CD8-positive, alpha-beta memory T cell (primary cell): ENCODE results near the gene ADAT3. TPM values are rescaled to one million over a fixed set of nuclear protein-coding genes. Genes with fewer than 3 reads are reported as not detected.

ENCODE experiments used
- CTCF ChIA-PET: fragments of 350-600 bp; sonication (Branson Sonifier 250); formaldehyde crosslinking; loops from one replicate; lab custom pipeline; 2021; ENCODE audit warnings: antibody characterized with exemption; lab: Charles Lee
- POLR2A ChIA-PET: fragments of 350-600 bp; sonication (Branson Sonifier 250); formaldehyde crosslinking; loops from one replicate; lab custom pipeline; 2021; ENCODE audit warnings: antibody characterized with exemption; lab: Charles Lee
- DNase-seq, 5 donors: peaks; one replicate each; pipeline versions ENCODE4 v3.0.0 to v3.0.0-alpha.2; 2020 to 2022; ENCODE audit warnings: mixed read lengths in 1 of 5
- H3K27ac ChIP-seq: one replicate; pipeline ENCODE4 v1.7.0; 2013; ENCODE audit warnings: low read depth, mild to moderate bottlenecking, low read length, moderate library complexity
- H3K27me3 ChIP-seq: 2 replicates; pipeline ENCODE4 v1.7.0; 2013; ENCODE audit warnings: low read length, mild to moderate bottlenecking; ENCODE audit not compliant: insufficient read depth, poor library complexity, severe bottlenecking
- H3K36me3 ChIP-seq: 2 replicates; pipeline ENCODE4 v1.7.0; 2013; ENCODE audit warnings: mild to moderate bottlenecking, low read length, moderate library complexity; ENCODE audit not compliant: insufficient read depth
- H3K4me1 ChIP-seq: 2 replicates; pipeline ENCODE4 v1.7.0; 2013; ENCODE audit warnings: mild to moderate bottlenecking, low read length, moderate library complexity; ENCODE audit not compliant: insufficient read depth
- H3K4me3 ChIP-seq: 2 replicates; pipeline ENCODE4 v1.7.0; 2013; ENCODE audit warnings: mild to moderate bottlenecking, low read length
- H3K9me3 ChIP-seq: 2 replicates; pipeline ENCODE4 v1.7.0; 2013; ENCODE audit warnings: mild to moderate bottlenecking, low read length
- H3K27ac Mint-ChIP-seq, 8 donors: one replicate each; pipeline ENCODE4 v1.8.0; 2020 to 2021; ENCODE audit warnings: mixed read lengths in 8 of 8, mild to moderate bottlenecking in 6 of 8, inconsistent platforms in 3 of 8, moderate library complexity in 3 of 8
- H3K27me3 Mint-ChIP-seq, 2 donors: one replicate each; pipeline ENCODE4 v1.8.0; 2020 to 2021; ENCODE audit warnings: mixed read lengths in 2 of 2, mild to moderate bottlenecking in 1 of 2, moderate library complexity in 1 of 2
- H3K36me3 Mint-ChIP-seq, 3 donors: one replicate each; pipeline ENCODE4 v1.8.0; 2020 to 2021; ENCODE audit warnings: mixed read lengths in 3 of 3, inconsistent platforms in 1 of 3, mild to moderate bottlenecking in 1 of 3
- H3K4me1 Mint-ChIP-seq, 3 donors: one replicate each; pipeline ENCODE4 v1.8.0; 2020 to 2021; ENCODE audit warnings: mixed read lengths in 3 of 3, inconsistent platforms in 1 of 3, mild to moderate bottlenecking in 1 of 3
- H3K4me3 Mint-ChIP-seq, 7 donors: one replicate each; pipeline ENCODE4 v1.8.0; 2020 to 2021; ENCODE audit warnings: mixed read lengths in 7 of 7, mild to moderate bottlenecking in 6 of 7, moderate library complexity in 4 of 7, inconsistent platforms in 2 of 7
- H3K9me3 Mint-ChIP-seq, 5 donors: one replicate each; pipeline ENCODE4 v1.8.0; 2020 to 2022; ENCODE audit warnings: mixed read lengths in 5 of 5, mild to moderate bottlenecking in 3 of 5, moderate library complexity in 2 of 5, inconsistent platforms in 1 of 5
- polyA plus RNA-seq: library from polyadenylated mRNA; unstranded; fragments of 300-500 nt; fragmentation: Illumina TruSeq; gene quantifications from one replicate; pipeline ENCODE4 v1.2.3, GENCODE V29; 2021
- total RNA-seq, 2 experiments: library from RNA; stranded (reverse); gene quantifications; one replicate each; pipeline ENCODE4 v1.2.3, GENCODE V29; 2021

Gene ADAT3
- total and polyA plus RNA-seq, 3 experiments from 2014 or later = 4.6 to 6.6 (median 6.3) TPM

- H3K36me3 ChIP-seq = no peaks in the 10 kb centered on the region
- no peak overlapping the region for H3K4me3 ChIP-seq
- ChIA-PET POLR2A (no interaction called here), CTCF (interaction anchor here (2.0 kb wide), 1 partner anchor 12 kb away, joined by 6 read pairs; no protein-coding TSS in a partner anchor)
- DNase-seq = no peak
- H3K4me1 ChIP-seq = no peaks in the 10 kb centered on the region
- H3K4me1 Mint-ChIP-seq = peaks cover 0 to 59% (median 13%) of the 10 kb centered on the region in 3 donors
- H3K27ac Mint-ChIP-seq = no peak overlapping the region
- peaks cover 0 to 35% (median 0%) of the 10 kb centered on the region in 3 donors for H3K36me3 Mint-ChIP-seq
- no peaks in the 10 kb centered on the region for H3K27me3 ChIP-seq
- peaks cover 0 to 2% (median 0%) of the 10 kb centered on the region in 5 donors for H3K9me3 Mint-ChIP-seq
- H3K4me3 Mint-ChIP-seq = no peak overlapping the region
- H3K27ac ChIP-seq = no peak overlapping the region
- H3K9me3 ChIP-seq = no peaks in the 10 kb centered on the region
- peaks cover 0 to 2% of the 10 kb centered on the region in 2 donors for H3K27me3 Mint-ChIP-seq
Observed at GRCh38 chr19:1957562-1958248, 52.5 kb downstream of the ADAT3 start.

DNA sequence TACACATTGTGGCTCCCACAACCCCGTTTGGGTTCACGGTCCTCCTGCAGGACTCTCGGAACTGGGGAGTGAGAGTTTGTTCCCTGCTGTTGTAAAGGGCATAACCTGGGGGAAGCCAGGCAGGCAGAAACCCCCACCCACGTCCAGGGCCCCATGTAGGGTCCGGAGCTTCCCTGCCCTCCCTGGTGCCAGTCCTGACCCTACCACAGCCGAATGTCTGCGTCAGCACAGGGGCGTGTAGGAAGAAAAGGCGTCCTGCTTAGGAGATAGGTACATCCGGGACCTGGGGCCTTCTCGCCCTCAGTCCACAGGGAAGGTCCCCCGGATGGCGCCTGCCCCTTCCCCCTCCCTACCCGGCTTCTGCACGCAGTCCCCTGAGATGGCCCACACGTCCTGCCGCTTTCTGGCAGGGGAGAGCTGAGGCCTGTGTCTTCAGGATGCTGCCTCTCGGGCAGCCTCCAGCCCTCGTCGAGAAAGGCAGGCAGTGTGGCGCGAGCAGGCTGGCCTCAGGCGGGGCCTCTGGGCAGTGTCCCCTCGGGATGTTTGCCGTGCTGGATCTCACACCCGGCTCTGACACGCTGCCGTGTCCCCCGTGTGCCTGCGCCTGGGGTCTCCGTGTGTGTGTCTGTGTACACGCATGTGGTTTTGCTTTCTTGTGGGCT, 54.9 kb downstream of the ADAT3 start:
- H3K27me3 Mint-ChIP-seq = peaks cover 0 to 2% of the 10 kb centered on the region in 2 donors
- Histone ChIP-seq H3K9me3 (no peaks in the 10 kb centered on the region), H3K27me3 (no peaks in the 10 kb centered on the region), H3K36me3 (no peaks in the 10 kb centered on the region), H3K27ac (no peak overlapping the region), H3K4me1 (no peaks in the 10 kb centered on the region), H3K4me3 (no peak overlapping the region)
- ChIA-PET CTCF (interaction anchor here (1.1 kb wide), 1 partner anchor 22 kb away, joined by 3 read pairs; no protein-coding TSS in a partner anchor), POLR2A (no interaction called here)
- H3K4me3 Mint-ChIP-seq = no peak overlapping the region
- peak overlapping the region in 4 of 8 donors; percentile 42 to 85 (median 62) for H3K27ac Mint-ChIP-seq
- H3K9me3 Mint-ChIP-seq = no peaks in the 10 kb centered on the region
- H3K36me3 Mint-ChIP-seq = peaks cover 0 to 30% (median 0%) of the 10 kb centered on the region in 3 donors
- no peak for DNase-seq
- H3K4me1 Mint-ChIP-seq = peaks cover 0 to 46% (median 12%) of the 10 kb centered on the region in 3 donors

DNA sequence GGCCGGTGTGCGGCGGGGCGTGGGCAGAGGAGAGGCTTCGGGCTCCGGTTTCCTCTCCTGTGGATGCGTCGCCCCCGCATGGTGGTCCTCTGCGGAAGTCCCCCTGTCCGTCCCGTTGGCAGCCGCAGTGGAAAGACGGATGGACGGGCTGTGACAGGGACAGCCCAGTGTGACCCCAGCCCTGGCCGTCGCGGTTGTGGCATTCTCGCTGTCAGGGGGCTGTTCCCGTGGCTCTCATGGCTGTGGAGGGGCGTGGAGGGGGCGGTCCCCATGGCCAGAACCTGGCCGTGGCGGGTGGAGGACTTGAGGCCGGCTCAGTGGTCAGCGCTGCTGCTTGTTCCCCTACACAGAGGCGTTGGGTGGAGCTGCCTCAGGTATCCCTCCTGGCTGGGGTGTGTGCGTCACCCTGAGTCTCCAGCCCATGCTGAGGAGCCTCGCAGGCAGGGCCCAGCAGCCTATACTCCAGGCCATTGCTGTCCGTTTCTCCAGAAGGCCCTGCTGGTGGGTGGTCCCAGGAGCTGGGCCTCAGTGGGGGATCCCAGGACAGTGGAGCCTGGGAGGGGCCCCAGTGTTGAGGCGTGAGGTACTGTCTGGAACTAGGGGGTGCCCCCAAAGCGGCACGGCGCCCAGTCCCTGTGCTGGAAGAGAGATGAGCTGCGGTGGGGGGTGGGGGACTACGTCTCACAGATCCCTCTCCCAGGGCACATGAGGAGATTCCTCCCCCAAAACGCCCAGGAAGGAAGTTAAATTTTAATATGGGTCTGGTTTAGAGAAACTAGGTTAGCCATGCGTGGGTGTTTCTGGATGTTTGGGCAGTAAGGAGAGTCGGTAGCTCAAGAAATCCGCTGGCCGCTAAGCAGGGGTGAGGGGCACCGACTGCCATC, 56.0 kb downstream of the ADAT3 start:
- Mint-ChIP-seq H3K4me3 (no peak overlapping the region), H3K9me3 (no peaks in the 10 kb centered on the region), H3K36me3 (peaks cover 0 to 28% (median 4%) of the 10 kb centered on the region in 3 donors), H3K27ac (peak overlapping the region in 5 of 8 donors; percentile 29 to 85 (median 58)), H3K27me3 (peaks cover 0 to 2% of the 10 kb centered on the region in 2 donors), H3K4me1 (peaks cover 9 to 48% (median 14%) of the 10 kb centered on the region in 3 donors)
- ChIA-PET POLR2A (no interaction called here), CTCF (interaction anchor here (1.4 kb wide), 1 partner anchor 16 kb away, joined by 3 read pairs; no protein-coding TSS in a partner anchor)
- DNase-seq = no peak
- Histone ChIP-seq H3K27ac (no peak overlapping the region), H3K27me3 (no peaks in the 10 kb centered on the region), H3K9me3 (no peaks in the 10 kb centered on the region), H3K36me3 (no peaks in the 10 kb centered on the region), H3K4me3 (no peak overlapping the region), H3K4me1 (peaks cover 8% of the 10 kb centered on the region)

GRCh38 chr19:1962674-1963073, 57.5 kb downstream of the ADAT3 start:
- H3K27ac ChIP-seq = no peak overlapping the region
- H3K9me3 ChIP-seq = no peaks in the 10 kb centered on the region
- no peak overlapping the region for H3K4me3 ChIP-seq
- no peaks in the 10 kb centered on the region for H3K9me3 Mint-ChIP-seq
- peaks cover 0 to 26% (median 4%) of the 10 kb centered on the region in 3 donors for H3K36me3 Mint-ChIP-seq
- no peaks in the 10 kb centered on the region for H3K36me3 ChIP-seq
- H3K4me1 ChIP-seq = peaks cover 19% of the 10 kb centered on the region
- POLR2A ChIA-PET = interaction anchor here (0.6 kb wide), 2 partner anchors 20 to 89 kb away, joined by 3 to 4 read pairs; no protein-coding TSS in a partner anchor
- H3K4me3 Mint-ChIP-seq = no peak overlapping the region
- H3K4me1 Mint-ChIP-seq = peaks cover 17 to 44% (median 22%) of the 10 kb centered on the region in 3 donors
- CTCF ChIA-PET = interaction anchor here (1.0 to 1.4 kb wide), 2 partner anchors 14 to 17 kb away, joined by 3 read pairs; no protein-coding TSS in a partner anchor
- peaks cover 0 to 2% of the 10 kb centered on the region in 2 donors for H3K27me3 Mint-ChIP-seq
- DNase-seq = no peak
- no peaks in the 10 kb centered on the region for H3K27me3 ChIP-seq
- H3K27ac Mint-ChIP-seq = peak overlapping the region in 2 of 8 donors; percentile 58 to 67

Other genes with a start within 250 kb of the ADAT3 start
- not detected for gene ONECUT3, start 151.9 kb upstream of the ADAT3 start, total RNA-seq
- not detected for gene ONECUT3, start 151.9 kb upstream of the ADAT3 start, polyA plus RNA-seq
- gene ATP8B3, start 93.1 kb upstream of the ADAT3 start, total RNA-seq = 1 to 10 TPM in 1 of 2 experiments, under 1 TPM in 1; 0.97 to 1.6 TPM
- 2.4 TPM for gene ATP8B3, start 93.1 kb upstream of the ADAT3 start, polyA plus RNA-seq
- gene REXO1, start 56.9 kb upstream of the ADAT3 start, total RNA-seq = 10 to 100 TPM; 61.0 to 63.7 TPM
- gene REXO1, start 56.9 kb upstream of the ADAT3 start, polyA plus RNA-seq = 8.7 TPM
- 10 to 100 TPM; 42.8 to 43.1 TPM for gene KLF16, start 41.8 kb upstream of the ADAT3 start, total RNA-seq
- gene KLF16, start 41.8 kb upstream of the ADAT3 start, polyA plus RNA-seq = 0.92 TPM
- gene ABHD17A, start 19.9 kb upstream of the ADAT3 start, total RNA-seq = 100 to 1,000 TPM; 105 to 114 TPM
- 252 TPM for gene ABHD17A, start 19.9 kb upstream of the ADAT3 start, polyA plus RNA-seq
- gene SCAMP4, start within 50 bp of the ADAT3 start, total RNA-seq = 10 to 100 TPM; 38.6 to 40.6 TPM
- gene SCAMP4, start within 50 bp of the ADAT3 start, polyA plus RNA-seq = 16.3 TPM
- gene CSNK1G2, start 35.8 kb downstream of the ADAT3 start, total RNA-seq = 10 to 100 TPM; 62.1 to 63.5 TPM
- gene CSNK1G2, start 35.8 kb downstream of the ADAT3 start, polyA plus RNA-seq = 58.2 TPM
- 10 to 100 TPM; 18.6 to 22.5 TPM for gene BTBD2, start 110.3 kb downstream of the ADAT3 start, total RNA-seq
- gene BTBD2, start 110.3 kb downstream of the ADAT3 start, polyA plus RNA-seq = 5.3 TPM
- 100 to 1,000 TPM; 137 to 147 TPM for gene MKNK2, start 145.8 kb downstream of the ADAT3 start, total RNA-seq
- 50.8 TPM for gene MKNK2, start 145.8 kb downstream of the ADAT3 start, polyA plus RNA-seq
- gene MOB3A, start 190.9 kb downstream of the ADAT3 start, total RNA-seq = 100 to 1,000 TPM; 171 to 188 TPM
- gene MOB3A, start 190.9 kb downstream of the ADAT3 start, polyA plus RNA-seq = 106 TPM
- 1 to 10 TPM; 8.9 to 9.7 TPM for gene IZUMO4, start 191.5 kb downstream of the ADAT3 start, total RNA-seq
- 0.58 TPM for gene IZUMO4, start 191.5 kb downstream of the ADAT3 start, polyA plus RNA-seq
- gene AP3D1, start 246.2 kb downstream of the ADAT3 start, total RNA-seq = 10 to 100 TPM; 96.5 to 99.2 TPM
- gene AP3D1, start 246.2 kb downstream of the ADAT3 start, polyA plus RNA-seq = 44.2 TPM